Occipital lobe (tissue), 3 donors: Measurements from ENCODE around the gene HOXC13. TPM values are rescaled to one million over a fixed set of nuclear protein-coding genes. Genes with fewer than 3 reads are reported as not detected.

Experiments
- DNase-seq: peaks from one replicate; lab custom pipeline; 2025; lab: John Stamatoyannopoulos, UW
- small RNA-seq: library from RNA; depleted of rRNA; stranded (forward); fragments of <200 nt; gene quantifications from one replicate; pipeline ENCODE3, GENCODE V24; 2014
- total RNA-seq: library from RNA; depleted of rRNA; stranded (reverse); fragments of >200 nt; gene quantifications from one replicate; pipeline ENCODE4 v1.2.3, GENCODE V29; 2014

HOXC13 gene
- total RNA-seq, 1 donor from 2014 or later, result not detected

DNA sequence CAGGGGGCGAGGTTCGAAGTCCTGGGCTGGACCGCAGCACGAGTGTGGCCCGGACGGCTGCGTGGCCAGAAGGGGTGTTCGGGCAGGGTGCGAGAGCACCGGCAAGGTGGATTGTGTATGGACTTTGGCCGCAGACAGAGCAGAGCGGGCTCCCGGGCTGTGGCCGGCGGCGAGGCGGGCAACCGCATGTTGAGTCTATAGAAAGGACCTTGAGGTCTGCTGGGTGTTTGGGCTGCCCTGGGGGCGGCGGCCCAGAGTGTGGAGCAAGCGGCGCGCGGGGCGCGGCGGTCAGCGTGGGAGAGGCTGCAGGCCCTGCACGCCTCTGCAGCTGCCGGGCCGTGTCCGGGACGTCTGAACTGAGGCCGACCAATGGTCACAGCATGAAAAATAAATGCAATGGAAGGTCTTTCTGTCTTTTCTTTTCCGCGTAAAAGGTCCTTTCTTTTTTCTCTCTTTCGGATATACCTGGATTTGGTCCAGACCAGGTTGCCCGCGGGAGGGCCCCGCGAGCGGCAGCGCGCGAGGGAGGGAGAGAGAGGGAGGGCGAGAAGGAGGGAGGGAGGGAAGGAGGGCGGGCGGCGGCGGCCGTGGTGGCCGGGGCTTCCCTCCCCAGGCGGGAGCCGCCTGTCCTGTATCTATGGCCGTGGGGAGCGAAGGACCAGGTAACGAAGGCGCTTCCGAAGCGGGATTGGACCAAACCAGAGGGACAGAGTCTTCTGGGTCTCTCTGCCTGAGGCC, 55.8 kb downstream of the HOXC13 start:
- no peak for DNase-seq

DNA sequence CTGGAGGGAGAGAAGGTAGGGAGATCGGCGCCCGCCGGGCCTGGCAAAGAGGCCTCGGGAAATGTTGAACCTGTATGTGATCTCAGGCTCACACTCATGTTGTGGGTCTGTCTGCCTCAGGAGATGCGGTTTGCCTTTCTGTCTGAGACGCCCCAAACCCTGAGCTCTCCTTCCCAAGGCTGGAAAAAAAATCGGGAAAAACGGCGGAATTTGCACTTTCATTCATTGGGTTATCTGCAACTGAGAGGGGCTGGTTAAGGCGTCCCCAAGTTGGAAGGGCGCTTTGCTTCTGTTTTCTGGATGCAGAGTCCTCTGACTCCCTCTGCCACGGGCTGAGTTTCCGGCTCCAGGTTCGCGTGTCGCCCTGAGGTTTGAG, 56.4 kb downstream of the HOXC13 start:
- no peak for DNase-seq

DNA sequence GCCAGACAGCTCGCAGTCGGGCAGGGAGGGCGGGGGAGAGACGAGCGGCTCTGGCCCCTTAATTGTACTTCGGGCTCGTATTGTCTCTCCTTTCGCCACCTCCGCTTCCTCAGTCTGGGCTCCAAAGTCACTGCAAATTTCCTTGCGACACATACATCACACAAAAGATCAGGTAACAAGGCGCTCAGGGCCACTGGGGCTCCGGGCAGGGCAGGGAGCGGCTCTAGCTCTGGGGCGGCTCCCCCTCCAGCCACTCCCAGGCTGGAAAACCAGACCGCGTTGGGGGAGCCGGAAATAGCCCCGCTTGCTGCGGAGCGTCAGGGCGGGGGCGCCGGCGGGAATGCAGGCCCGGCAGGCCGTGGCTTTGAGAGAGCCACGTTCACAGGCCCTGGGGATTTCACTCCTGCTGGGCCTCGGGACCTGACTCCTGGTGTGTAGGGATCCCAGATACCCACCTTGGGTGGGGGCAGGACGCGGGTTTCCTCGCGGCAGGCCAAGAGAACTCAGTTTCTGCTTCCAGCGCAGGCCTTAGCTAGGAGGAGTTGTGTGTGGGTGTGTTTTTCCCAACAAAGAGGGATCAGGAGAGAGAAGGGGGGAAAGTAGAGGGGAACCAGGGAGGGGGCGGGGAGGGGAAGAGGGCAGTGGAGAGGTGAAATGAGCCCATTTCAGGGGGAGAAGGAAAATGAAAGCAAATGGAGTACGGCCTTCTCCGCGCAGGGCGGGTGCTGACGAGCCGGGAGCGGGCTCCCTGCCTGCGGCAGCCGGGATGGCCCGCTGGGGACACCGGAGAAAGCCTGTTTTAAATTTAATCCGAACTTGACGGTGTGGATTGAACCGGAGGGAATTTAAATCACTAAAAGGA, 57.0 kb downstream of the HOXC13 start:
- DNase-seq, result no peak

Small RNA genes within 50 kb of the gene (small RNA-seq; reads per million reads assigned to genes)
- gene AC012531.3, result not detected
- gene AC012531.4, result not detected
- not detected for gene MIR196A2
- not detected for gene RF01905
- gene RF01906, result not detected

Other genes with a start within 250 kb of the HOXC13 start
- 69.7 TPM for gene CALCOCO1, start 211.4 kb upstream of the HOXC13 start, total RNA-seq
- gene CISTR, start 186.9 kb upstream of the HOXC13 start, total RNA-seq, result not detected
- not detected for gene HOXC12, start 16.1 kb downstream of the HOXC13 start, total RNA-seq
- not detected for gene HOXC11, start 34.3 kb downstream of the HOXC13 start, total RNA-seq
- not detected for gene HOTAIR, start 36.1 kb downstream of the HOXC13 start, total RNA-seq
- not detected for gene HOXC10, start 46.3 kb downstream of the HOXC13 start, total RNA-seq
- not detected for gene HOXC9, start 61.3 kb downstream of the HOXC13 start, total RNA-seq
- not detected for gene HOXC8, start 70.2 kb downstream of the HOXC13 start, total RNA-seq
- not detected for gene HOXC6, start 89.6 kb downstream of the HOXC13 start, total RNA-seq
- not detected for gene HOXC5, start 94.2 kb downstream of the HOXC13 start, total RNA-seq
- not detected for gene HOXC4, start 115.0 kb downstream of the HOXC13 start, total RNA-seq